ENCODE measurements around the gene ABCA10. TPM values are rescaled to one million over a fixed set of nuclear protein-coding genes. Genes with fewer than 3 reads are reported as not detected.

The ABCA10 gene
- total RNA-seq, 1 experiment from 2014 or later: 0.47 TPM

- Histone ChIP-seq H3K27ac (ENCODE audit: low read length) (no peak overlapping the region), H3K4me2 (ENCODE audit: low read length) (no peak overlapping the region), H3F3A (ENCODE audit: low read length, unreplicated experiment) (no peaks in the 10 kb centered on the region), H4K20me1 (ENCODE audit: low read length) (no peaks in the 10 kb centered on the region), H3K9me2 (replicated peaks; ENCODE audit: low read length) (no peaks in the 10 kb centered on the region), H3K4me3 (ENCODE audit: low read length) (no peak overlapping the region), H3K9ac (ENCODE audit: low read length) (no peak overlapping the region), H3K9me3 (ENCODE audit: low read length) (peaks cover 7% of the 10 kb centered on the region; the same call in 1 of the 2 replicates), H3K4me1 (ENCODE audit: insufficient read depth, low read length) (no peaks in the 10 kb centered on the region), H3K79me2 (ENCODE audit: low read length) (no peaks in the 10 kb centered on the region), H3K36me3 (ENCODE audit: low read depth, low read length) (no peaks in the 10 kb centered on the region), H2AFZ (ENCODE audit: low read length) (no peak overlapping the region), H3K27me3 (ENCODE audit: low read length) (no peaks in the 10 kb centered on the region)
- CTCF ChIA-PET: interaction anchor here (0.5 kb wide), 1 partner anchor 163 kb away, joined by 3 read pairs; no protein-coding TSS in a partner anchor
- TF ChIP-seq CTCF (conservative IDR thresholded peaks at IDR 0.05; ENCODE audit: low read depth, low read length): no peak
- TF ChIP-seq EZH2 (IDR thresholded peaks at IDR 0.05; ENCODE audit: low read length, unreplicated experiment): no peak
- ATAC-seq (no peak), DNase-seq (no peak)
- intact Hi-C loops (cut with micrococcal nuclease): no loop called here
- no TSS peak for BruUV-seq (replicated peaks)
- POLR2A ChIA-PET (ENCODE audit: unreplicated experiment): interaction anchor here (0.6 kb wide), 1 partner anchor 420 kb away, joined by 3 read pairs; no protein-coding TSS in a partner anchor
These were observed 2.3 kb upstream of the ABCA10 start for GRCh38 chr17:69230939-69231338.

- DNase-seq (no peak), ATAC-seq (no peak)
- Histone ChIP-seq H3K4me3 (ENCODE audit: low read length) (no peak overlapping the region), H3K36me3 (ENCODE audit: low read depth, low read length) (no peaks in the 10 kb centered on the region), H4K20me1 (ENCODE audit: low read length) (no peaks in the 10 kb centered on the region), H3F3A (ENCODE audit: low read length, unreplicated experiment) (no peaks in the 10 kb centered on the region), H3K4me1 (ENCODE audit: insufficient read depth, low read length) (no peaks in the 10 kb centered on the region), H3K27ac (ENCODE audit: low read length) (no peak overlapping the region), H3K27me3 (ENCODE audit: low read length) (no peaks in the 10 kb centered on the region), H3K9me2 (replicated peaks; ENCODE audit: low read length) (no peaks in the 10 kb centered on the region), H3K79me2 (ENCODE audit: low read length) (no peaks in the 10 kb centered on the region), H2AFZ (ENCODE audit: low read length) (no peak overlapping the region), H3K9me3 (ENCODE audit: low read length) (peaks cover 5% of the 10 kb centered on the region; the same call in 1 of the 2 replicates), H3K4me2 (ENCODE audit: low read length) (no peak overlapping the region), H3K9ac (ENCODE audit: low read length) (no peak overlapping the region)
- no TSS peak for BruUV-seq (replicated peaks)
- POLR2A ChIA-PET (ENCODE audit: unreplicated experiment): no interaction called here
- TF ChIP-seq CTCF (conservative IDR thresholded peaks at IDR 0.05; ENCODE audit: low read depth, low read length) (no peak), EZH2phosphoT487 (IDR thresholded peaks at IDR 0.05; ENCODE audit: borderline replicate concordance, low read length) (no peak), EZH2 (IDR thresholded peaks at IDR 0.05; ENCODE audit: low read length, unreplicated experiment) (no peak)
- CTCF ChIA-PET: interaction anchor here (0.7 kb wide), 1 partner anchor 143 kb away, joined by 3 read pairs; no protein-coding TSS in a partner anchor
- intact Hi-C loops (cut with micrococcal nuclease): no loop called here
These were observed 606 bp downstream of the ABCA10 start for GRCh38 chr17:69228018-69228417.

- H3K36me3 ChIP-seq (ENCODE audit: low read depth, low read length): no peaks in the 10 kb centered on the region
- H3K9me2 ChIP-seq (replicated peaks; ENCODE audit: low read length): no peaks in the 10 kb centered on the region
- TF ChIP-seq CTCF (conservative IDR thresholded peaks at IDR 0.05; ENCODE audit: low read depth, low read length): no peak
- TF ChIP-seq EZH2 (IDR thresholded peaks at IDR 0.05; ENCODE audit: low read length, unreplicated experiment): no peak
- TF ChIP-seq EZH2phosphoT487 (IDR thresholded peaks at IDR 0.05; ENCODE audit: borderline replicate concordance, low read length): no peak
- H3K4me3 ChIP-seq (ENCODE audit: low read length): no peak overlapping the region
- no peaks in the 10 kb centered on the region for H3F3A ChIP-seq (ENCODE audit: low read length, unreplicated experiment)
- no peaks in the 10 kb centered on the region for H4K20me1 ChIP-seq (ENCODE audit: low read length)
- no peaks in the 10 kb centered on the region for H3K27me3 ChIP-seq (ENCODE audit: low read length)
- no peaks in the 10 kb centered on the region for H3K4me1 ChIP-seq (ENCODE audit: insufficient read depth, low read length)
- H3K9ac ChIP-seq (ENCODE audit: low read length): no peak overlapping the region
- intact Hi-C loops (cut with micrococcal nuclease): no loop called here
- ATAC-seq (no peak), DNase-seq (no peak)
- 0 out of 2 replicates have a peak, but pooled peaks cover under 1% of the 10 kb centered on the region for H3K9me3 ChIP-seq (ENCODE audit: low read length)
- H3K79me2 ChIP-seq (ENCODE audit: low read length): no peaks in the 10 kb centered on the region
- ChIA-PET POLR2A (ENCODE audit: unreplicated experiment) (no interaction called here), CTCF (interaction anchor here (0.7 kb wide), 1 partner anchor 142 kb away, joined by 3 read pairs; no protein-coding TSS in a partner anchor)
- no peak overlapping the region for H3K27ac ChIP-seq (ENCODE audit: low read length)
- no peak overlapping the region for H2AFZ ChIP-seq (ENCODE audit: low read length)
- no TSS peak for BruUV-seq (replicated peaks)
- H3K4me2 ChIP-seq (ENCODE audit: low read length): no peak overlapping the region
These were observed 1.1 kb downstream of the ABCA10 start for GRCh38 chr17:69227541-69227940.
